Panc1 (cell line): ENCODE results near the gene MMADHC. TPM values are rescaled to one million over a fixed set of nuclear protein-coding genes. Genes with fewer than 3 reads are reported as not detected.

ENCODE experiments used
- ATAC-seq: fragments of 200-7000 bp; cut with Tn5 transposase; 2 replicates; pipeline ENCODE4 v1.9.1; 2020; ENCODE audit warnings: mild to moderate bottlenecking, moderate library complexity
- BruUV-seq: library from RNA; stranded (reverse); fragments of 400-500 nt; replicated peaks from 2 replicates; lab custom pipeline; 2021; lab: Mats Ljungman, UMichigan
- CTCF ChIA-PET: fragments of 300-600 bp; sonication (Branson Sonifier 250); formaldehyde crosslinking; loops from one replicate; lab custom pipeline; 2022; ENCODE audit warnings: antibody characterized with exemption; lab: Charles Lee
- POLR2A ChIA-PET: fragments of 300-600 bp; sonication (Branson Sonifier 250); formaldehyde crosslinking; loops from one replicate; lab custom pipeline; 2022; ENCODE audit warnings: antibody characterized with exemption; lab: Charles Lee
- DNase-seq: peaks from one replicate; pipeline ENCODE4 v3.0.0-alpha.2; 2010; ENCODE audit warnings: low read depth, low spot score
- H3K27ac ChIP-seq: 2 replicates; pipeline ENCODE4 v1.5.1; 2011; ENCODE audit warnings: mild to moderate bottlenecking, low read length, inconsistent platforms
- H3K27me3 ChIP-seq: fragments of 200-500 bp; sonication (Bioruptor generic); 2 replicates; pipeline ENCODE4 v1.6.0; 2014; ENCODE audit warnings: low read length, inconsistent platforms; ENCODE audit not compliant: control insufficient read depth, insufficient read depth
- H3K36me3 ChIP-seq: fragments of 200-500 bp; sonication (Bioruptor generic); 2 replicates; pipeline ENCODE4 v1.5.1; 2014; ENCODE audit warnings: inconsistent platforms, mild to moderate bottlenecking, low read length, moderate library complexity; ENCODE audit not compliant: control insufficient read depth, insufficient read depth
- H3K4me1 ChIP-seq: 2 replicates; pipeline ENCODE4 v1.5.1; 2011; ENCODE audit warnings: inconsistent platforms, mild to moderate bottlenecking, low read length, moderate library complexity; ENCODE audit not compliant: control insufficient read depth, insufficient read depth
- H3K4me3 ChIP-seq, 2 experiments: 2 replicates each; pipeline ENCODE4 v1.5.1; 2011 to 2012; ENCODE audit warnings: low read depth in 2 of 2, low read length in 2 of 2, mild to moderate bottlenecking in 2 of 2, inconsistent platforms in 1 of 2, moderate library complexity in 1 of 2
- H3K9me3 ChIP-seq: fragments of 200-500 bp; sonication (Bioruptor generic); 2 replicates; pipeline ENCODE4 v1.5.1; 2014; ENCODE audit warnings: low read depth, mild to moderate bottlenecking, inconsistent platforms, low read length, moderate library complexity; ENCODE audit not compliant: control insufficient read depth, insufficient read depth
- POLR2AphosphoS5 ChIP-seq: IDR thresholded peaks from 2 replicates; pipeline ENCODE4 v1.6.1; 2012; ENCODE audit warnings: mild to moderate bottlenecking, low read depth, low read length, moderate library complexity
- SIN3A ChIP-seq: IDR thresholded peaks from 2 replicates; pipeline ENCODE4 v1.6.1; 2012; ENCODE audit warnings: low read depth, mild to moderate bottlenecking, low read length, moderate library complexity, borderline replicate concordance; ENCODE audit not compliant: insufficient read depth
- TCF7L2 ChIP-seq: IDR thresholded peaks from 2 replicates; pipeline ENCODE4 v1.6.1; 2011; ENCODE audit warnings: mild to moderate bottlenecking, low read depth, low read length, inconsistent platforms
- in situ Hi-C: cut with HindIII; loops from 2 replicates; pipeline ENCODE4 v1.10.0; 2016; ENCODE audit warnings: low sequenced_read_pairs, low pct_unique_long_range_greater_than_20kb
- intact Hi-C: fragments of 100-400 bp; cut with micrococcal nuclease; formaldehyde crosslinking; loops from one replicate; pipeline ENCODE4 v1.10.0; 2022; ENCODE audit not compliant: unreplicated experiment
- total RNA-seq: library from RNA; stranded (reverse); gene quantifications from one replicate; pipeline ENCODE4 v1.2.1, GENCODE V29; 2021; ENCODE audit not compliant: unreplicated experiment
- TF ChIP-seq, protein P1 (sequence below), 2 experiments: IDR thresholded peaks; 2 replicates each; pipeline ENCODE4 v1.6.1; 2011 to 2012; ENCODE audit warnings: low read depth in 2 of 2, control low read depth in 1 of 2, low read length in 1 of 2, mild to moderate bottlenecking in 1 of 2, moderate library complexity in 1 of 2; ENCODE audit not compliant: insufficient read depth in 1 of 2
- TF ChIP-seq, protein P2 (sequence below): fragments of 450-650 bp; IDR thresholded peaks from 2 replicates; pipeline ENCODE4 v1.5.1; 2017; ENCODE audit warnings: mild to moderate bottlenecking

Gene MMADHC
- total RNA-seq, 1 experiment from 2014 or later = 120 TPM

DNA sequence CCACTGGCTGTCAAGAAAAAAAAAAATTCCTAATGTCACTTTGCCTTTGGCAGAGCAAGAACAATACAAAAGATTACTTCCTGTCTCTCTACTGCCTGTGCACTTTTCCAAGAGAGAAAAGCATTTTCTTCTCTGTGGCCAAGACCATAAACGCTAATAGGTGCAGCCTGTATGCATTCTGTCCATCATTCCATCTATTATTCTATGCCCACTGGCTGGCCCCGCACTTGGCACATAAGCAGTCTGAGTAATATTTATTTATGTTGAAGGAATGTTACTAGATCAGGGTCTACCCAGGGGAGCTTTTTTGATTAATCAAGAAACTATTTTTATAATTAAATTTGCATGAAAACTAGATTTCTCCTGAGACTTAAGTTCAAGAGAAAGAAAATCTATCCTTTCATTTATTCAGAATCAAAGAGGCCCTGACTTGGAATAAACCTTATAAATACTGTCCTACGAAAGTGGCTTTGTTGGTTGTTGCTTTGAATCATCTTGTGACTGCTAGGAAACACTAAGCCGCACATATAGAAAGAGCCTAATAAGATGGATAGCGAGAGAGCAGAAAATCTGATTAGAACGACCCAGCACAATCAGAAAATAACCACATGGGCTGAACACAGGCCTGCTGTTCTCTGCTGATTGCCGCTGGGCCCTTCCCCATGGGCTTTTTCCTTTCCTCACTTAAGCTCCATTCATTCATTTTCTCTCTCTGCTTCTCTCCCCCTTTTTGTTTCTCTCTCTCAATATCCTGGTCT, 59.4 kb downstream of the MMADHC start:
- CTCF ChIA-PET = no interaction called here

DNA sequence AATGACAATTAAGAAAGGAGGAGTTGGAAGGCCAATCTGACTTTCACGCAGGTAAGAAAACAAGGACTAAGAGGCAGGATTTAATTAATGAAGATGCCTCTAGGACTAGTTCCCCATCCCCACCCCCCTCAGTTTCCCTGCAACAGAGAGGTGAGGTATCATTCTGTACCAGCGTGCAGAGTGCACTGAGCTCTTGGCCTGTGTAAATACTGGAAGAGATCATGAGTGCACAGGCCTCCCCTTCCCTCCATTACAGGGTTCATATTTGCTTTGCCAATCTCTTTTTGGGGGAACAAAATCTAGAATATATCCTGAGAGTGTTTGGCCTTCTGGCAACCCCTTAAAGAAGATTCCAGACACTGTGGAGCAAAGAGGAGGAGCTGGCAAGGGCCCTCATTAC, 60.9 kb downstream of the MMADHC start:
- H3K27ac ChIP-seq = no peak overlapping the region
- in situ Hi-C loops (no loop called here), intact Hi-C loops (no loop called here)
- H3K36me3 ChIP-seq = no peaks in the 10 kb centered on the region
- ChIA-PET CTCF (no interaction called here), POLR2A (no interaction called here)
- no peaks in the 10 kb centered on the region for H3K4me1 ChIP-seq
- DNase-seq (no peak), ATAC-seq (no peak)
- no peak overlapping the region for H3K4me3 ChIP-seq
- H3K27me3 ChIP-seq = no peaks in the 10 kb centered on the region
- no TSS peak for BruUV-seq
- TF ChIP-seq POLR2AphosphoS5 = no peak
- TF ChIP-seq, protein P1, sequence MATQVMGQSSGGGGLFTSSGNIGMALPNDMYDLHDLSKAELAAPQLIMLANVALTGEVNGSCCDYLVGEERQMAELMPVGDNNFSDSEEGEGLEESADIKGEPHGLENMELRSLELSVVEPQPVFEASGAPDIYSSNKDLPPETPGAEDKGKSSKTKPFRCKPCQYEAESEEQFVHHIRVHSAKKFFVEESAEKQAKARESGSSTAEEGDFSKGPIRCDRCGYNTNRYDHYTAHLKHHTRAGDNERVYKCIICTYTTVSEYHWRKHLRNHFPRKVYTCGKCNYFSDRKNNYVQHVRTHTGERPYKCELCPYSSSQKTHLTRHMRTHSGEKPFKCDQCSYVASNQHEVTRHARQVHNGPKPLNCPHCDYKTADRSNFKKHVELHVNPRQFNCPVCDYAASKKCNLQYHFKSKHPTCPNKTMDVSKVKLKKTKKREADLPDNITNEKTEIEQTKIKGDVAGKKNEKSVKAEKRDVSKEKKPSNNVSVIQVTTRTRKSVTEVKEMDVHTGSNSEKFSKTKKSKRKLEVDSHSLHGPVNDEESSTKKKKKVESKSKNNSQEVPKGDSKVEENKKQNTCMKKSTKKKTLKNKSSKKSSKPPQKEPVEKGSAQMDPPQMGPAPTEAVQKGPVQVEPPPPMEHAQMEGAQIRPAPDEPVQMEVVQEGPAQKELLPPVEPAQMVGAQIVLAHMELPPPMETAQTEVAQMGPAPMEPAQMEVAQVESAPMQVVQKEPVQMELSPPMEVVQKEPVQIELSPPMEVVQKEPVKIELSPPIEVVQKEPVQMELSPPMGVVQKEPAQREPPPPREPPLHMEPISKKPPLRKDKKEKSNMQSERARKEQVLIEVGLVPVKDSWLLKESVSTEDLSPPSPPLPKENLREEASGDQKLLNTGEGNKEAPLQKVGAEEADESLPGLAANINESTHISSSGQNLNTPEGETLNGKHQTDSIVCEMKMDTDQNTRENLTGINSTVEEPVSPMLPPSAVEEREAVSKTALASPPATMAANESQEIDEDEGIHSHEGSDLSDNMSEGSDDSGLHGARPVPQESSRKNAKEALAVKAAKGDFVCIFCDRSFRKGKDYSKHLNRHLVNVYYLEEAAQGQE (IDR thresholded peaks at IDR 0.05; ENCODE audit: insufficient read depth in 1 of 2, low read depth in 2 of 2, low read length in 1 of 2) = no peak
- no peak for TF ChIP-seq TCF7L2
- TF ChIP-seq, protein P2, sequence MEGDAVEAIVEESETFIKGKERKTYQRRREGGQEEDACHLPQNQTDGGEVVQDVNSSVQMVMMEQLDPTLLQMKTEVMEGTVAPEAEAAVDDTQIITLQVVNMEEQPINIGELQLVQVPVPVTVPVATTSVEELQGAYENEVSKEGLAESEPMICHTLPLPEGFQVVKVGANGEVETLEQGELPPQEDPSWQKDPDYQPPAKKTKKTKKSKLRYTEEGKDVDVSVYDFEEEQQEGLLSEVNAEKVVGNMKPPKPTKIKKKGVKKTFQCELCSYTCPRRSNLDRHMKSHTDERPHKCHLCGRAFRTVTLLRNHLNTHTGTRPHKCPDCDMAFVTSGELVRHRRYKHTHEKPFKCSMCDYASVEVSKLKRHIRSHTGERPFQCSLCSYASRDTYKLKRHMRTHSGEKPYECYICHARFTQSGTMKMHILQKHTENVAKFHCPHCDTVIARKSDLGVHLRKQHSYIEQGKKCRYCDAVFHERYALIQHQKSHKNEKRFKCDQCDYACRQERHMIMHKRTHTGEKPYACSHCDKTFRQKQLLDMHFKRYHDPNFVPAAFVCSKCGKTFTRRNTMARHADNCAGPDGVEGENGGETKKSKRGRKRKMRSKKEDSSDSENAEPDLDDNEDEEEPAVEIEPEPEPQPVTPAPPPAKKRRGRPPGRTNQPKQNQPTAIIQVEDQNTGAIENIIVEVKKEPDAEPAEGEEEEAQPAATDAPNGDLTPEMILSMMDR = no peak
- TF ChIP-seq SIN3A = no peak
- no peaks in the 10 kb centered on the region for H3K9me3 ChIP-seq

More for the DNA sequence above, 59.4 kb downstream of the MMADHC start:
- in situ Hi-C loops = no loop called here
- Histone ChIP-seq H3K27me3 (no peaks in the 10 kb centered on the region), H3K4me1 (no peaks in the 10 kb centered on the region), H3K36me3 (no peaks in the 10 kb centered on the region), H3K4me3 (no peak overlapping the region), H3K27ac (no peak overlapping the region), H3K9me3 (no peaks in the 10 kb centered on the region)
- POLR2A ChIA-PET = no interaction called here
- BruUV-seq = no TSS peak
- intact Hi-C loops = no loop called here
- no peak for DNase-seq
- ATAC-seq = no peak
- TF ChIP-seq SIN3A = no peak
- TF ChIP-seq POLR2AphosphoS5 = no peak
- TF ChIP-seq, protein P1 (IDR thresholded peaks at IDR 0.05; ENCODE audit: insufficient read depth in 1 of 2, low read depth in 2 of 2, low read length in 1 of 2) = no peak
- TF ChIP-seq, protein P2 = no peak
- no peak for TF ChIP-seq TCF7L2
